22Rv1 (cell line): ENCODE measurements around the gene SLC39A11.

Experiments used
- ZFX ChIP-seq: fragments of 450-650 bp; IDR thresholded peaks from 2 replicates; pipeline ENCODE4 v1.6.1; 2017; ENCODE audit warnings: antibody characterized with exemption, borderline replicate concordance
- TF ChIP-seq, protein P1 (sequence below): fragments of 450-650 bp; IDR thresholded peaks from 2 replicates; pipeline ENCODE4 v1.5.1; 2017; ENCODE audit warnings: mild to moderate bottlenecking

DNA sequence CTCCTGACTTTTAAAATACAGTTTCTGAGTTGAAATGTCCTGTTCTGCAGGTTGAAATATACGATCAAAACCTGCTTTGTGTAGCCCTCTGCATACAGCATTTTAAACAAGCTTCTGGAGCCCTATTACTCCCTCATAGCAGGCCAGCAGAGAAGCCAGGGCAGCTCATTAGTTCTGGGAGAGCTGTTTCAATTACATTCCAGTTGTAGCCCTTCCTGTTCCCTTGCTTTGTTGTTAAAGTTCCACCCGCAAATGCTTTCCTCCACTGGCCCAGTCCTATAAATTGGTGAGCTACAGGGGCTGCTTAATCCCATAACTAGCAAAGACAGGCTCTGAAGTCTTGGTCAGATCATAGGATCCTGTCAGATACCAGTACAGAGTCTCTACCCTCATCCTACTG is 162.5 kb downstream of the SLC39A11 start:
- TF ChIP-seq, protein P1, sequence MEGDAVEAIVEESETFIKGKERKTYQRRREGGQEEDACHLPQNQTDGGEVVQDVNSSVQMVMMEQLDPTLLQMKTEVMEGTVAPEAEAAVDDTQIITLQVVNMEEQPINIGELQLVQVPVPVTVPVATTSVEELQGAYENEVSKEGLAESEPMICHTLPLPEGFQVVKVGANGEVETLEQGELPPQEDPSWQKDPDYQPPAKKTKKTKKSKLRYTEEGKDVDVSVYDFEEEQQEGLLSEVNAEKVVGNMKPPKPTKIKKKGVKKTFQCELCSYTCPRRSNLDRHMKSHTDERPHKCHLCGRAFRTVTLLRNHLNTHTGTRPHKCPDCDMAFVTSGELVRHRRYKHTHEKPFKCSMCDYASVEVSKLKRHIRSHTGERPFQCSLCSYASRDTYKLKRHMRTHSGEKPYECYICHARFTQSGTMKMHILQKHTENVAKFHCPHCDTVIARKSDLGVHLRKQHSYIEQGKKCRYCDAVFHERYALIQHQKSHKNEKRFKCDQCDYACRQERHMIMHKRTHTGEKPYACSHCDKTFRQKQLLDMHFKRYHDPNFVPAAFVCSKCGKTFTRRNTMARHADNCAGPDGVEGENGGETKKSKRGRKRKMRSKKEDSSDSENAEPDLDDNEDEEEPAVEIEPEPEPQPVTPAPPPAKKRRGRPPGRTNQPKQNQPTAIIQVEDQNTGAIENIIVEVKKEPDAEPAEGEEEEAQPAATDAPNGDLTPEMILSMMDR = no peak
- TF ChIP-seq ZFX = no peak
